HUES6 (cell line): ENCODE results near the gene CRYBG3.

Source experiments
- H3K27ac ChIP-seq: 2 replicates; pipeline ENCODE4 v1.7.0; 2013; ENCODE audit warnings: low read depth, mild to moderate bottlenecking, low read length, inconsistent platforms
- H3K27me3 ChIP-seq: 2 replicates; pipeline ENCODE4 v1.6.1; 2013; ENCODE audit warnings: low read length; ENCODE audit not compliant: control insufficient read depth, insufficient read depth
- H3K36me3 ChIP-seq: 2 replicates; pipeline ENCODE4 v1.6.1; 2013; ENCODE audit warnings: low read length; ENCODE audit not compliant: control insufficient read depth, insufficient read depth
- H3K4me1 ChIP-seq: 2 replicates; pipeline ENCODE4 v1.6.1; 2013; ENCODE audit warnings: low read length; ENCODE audit not compliant: control insufficient read depth, insufficient read depth
- H3K4me3 ChIP-seq: 2 replicates; pipeline ENCODE4 v1.5.1; 2013; ENCODE audit warnings: low read depth, low read length
- H3K9ac ChIP-seq: one replicate; pipeline ENCODE4 v1.6.1; 2013; ENCODE audit warnings: mild to moderate bottlenecking, low read length
- H3K9me3 ChIP-seq: 2 replicates; pipeline ENCODE4 v1.6.1; 2013; ENCODE audit warnings: low read depth, low read length; ENCODE audit not compliant: control insufficient read depth, insufficient read depth

Gene CRYBG3

DNA sequence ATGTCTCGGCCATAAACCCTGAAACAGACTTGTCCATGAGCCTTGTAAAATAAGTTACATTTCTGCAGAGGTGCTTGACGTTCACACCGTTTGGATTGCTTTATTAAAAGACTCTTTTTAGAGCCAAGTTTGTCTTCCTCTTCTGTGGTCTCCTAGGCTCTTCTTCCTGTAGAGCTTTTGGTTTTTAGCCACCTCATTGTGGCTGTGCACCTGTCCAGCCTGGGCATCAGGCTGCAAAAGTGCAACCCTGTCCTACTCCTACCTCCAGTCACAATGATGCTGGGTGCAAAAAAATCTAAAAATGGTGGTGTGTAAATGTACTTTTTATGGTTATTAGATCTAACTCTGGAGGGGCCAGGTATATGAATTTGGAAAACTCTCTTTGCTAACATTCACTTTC, 153.2 kb downstream of the CRYBG3 start:
- no peaks in the 10 kb centered on the region for H3K9me3 ChIP-seq

DNA sequence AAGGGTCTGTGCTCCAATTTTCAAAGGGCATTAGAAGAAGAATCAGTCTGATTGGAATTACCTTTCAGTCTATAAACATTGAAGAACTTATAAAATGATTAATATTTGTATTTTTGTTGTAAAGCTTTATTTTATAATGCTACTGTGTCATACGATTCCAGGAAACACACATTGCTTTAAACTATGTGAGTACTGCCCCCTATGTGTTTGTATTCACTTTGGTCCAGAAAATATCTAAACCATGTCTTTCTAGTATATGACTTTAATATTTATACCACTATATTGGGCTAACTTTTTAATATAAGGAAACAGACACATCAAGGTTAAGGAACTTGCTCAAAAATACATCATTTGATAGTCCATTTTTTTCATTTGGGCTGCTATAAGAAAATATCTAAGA, 153.7 kb downstream of the CRYBG3 start:
- peaks cover 8% of the 10 kb centered on the region for H3K27me3 ChIP-seq
- H3K36me3 ChIP-seq, result no peaks in the 10 kb centered on the region
- H3K9me3 ChIP-seq, result no peaks in the 10 kb centered on the region
- H3K27ac ChIP-seq, result no peak overlapping the region
- H3K4me3 ChIP-seq, result no peak overlapping the region
- H3K4me1 ChIP-seq, result peaks cover 9% of the 10 kb centered on the region
- no peak overlapping the region for H3K9ac ChIP-seq

More for the DNA sequence above, 153.2 kb downstream of the CRYBG3 start:
- peaks cover 9% of the 10 kb centered on the region for H3K4me1 ChIP-seq
- peaks cover 8% of the 10 kb centered on the region for H3K27me3 ChIP-seq
- no peak overlapping the region for H3K9ac ChIP-seq
- no peak overlapping the region for H3K27ac ChIP-seq
- no peaks in the 10 kb centered on the region for H3K36me3 ChIP-seq
- no peak overlapping the region for H3K4me3 ChIP-seq

DNA sequence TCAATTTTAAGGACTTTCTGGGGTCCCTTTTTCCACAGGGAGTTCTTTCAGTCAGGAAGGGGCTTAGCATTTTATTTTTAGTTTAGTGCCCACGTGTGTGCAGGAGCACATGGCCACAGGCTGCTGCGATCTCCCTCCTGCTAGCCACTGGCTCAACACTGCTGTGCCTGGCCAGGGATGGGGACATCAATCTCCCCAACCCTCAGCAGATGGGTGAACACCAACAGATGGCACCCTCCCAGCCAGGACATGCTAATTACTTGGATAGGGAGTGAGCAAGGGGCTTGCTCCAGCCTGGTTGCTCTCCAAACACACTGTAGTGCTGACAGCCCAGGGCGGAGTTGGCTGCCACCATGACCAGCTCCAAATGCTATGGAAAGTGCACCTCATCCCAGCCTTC, 157.8 kb downstream of the CRYBG3 start:
- Histone ChIP-seq H3K27ac (no peak overlapping the region), H3K9me3 (no peaks in the 10 kb centered on the region), H3K4me3 (no peak overlapping the region), H3K4me1 (no peaks in the 10 kb centered on the region; the same call in 1 of the 2 replicates), H3K27me3 (no peaks in the 10 kb centered on the region), H3K36me3 (no peaks in the 10 kb centered on the region), H3K9ac (no peak overlapping the region)

DNA sequence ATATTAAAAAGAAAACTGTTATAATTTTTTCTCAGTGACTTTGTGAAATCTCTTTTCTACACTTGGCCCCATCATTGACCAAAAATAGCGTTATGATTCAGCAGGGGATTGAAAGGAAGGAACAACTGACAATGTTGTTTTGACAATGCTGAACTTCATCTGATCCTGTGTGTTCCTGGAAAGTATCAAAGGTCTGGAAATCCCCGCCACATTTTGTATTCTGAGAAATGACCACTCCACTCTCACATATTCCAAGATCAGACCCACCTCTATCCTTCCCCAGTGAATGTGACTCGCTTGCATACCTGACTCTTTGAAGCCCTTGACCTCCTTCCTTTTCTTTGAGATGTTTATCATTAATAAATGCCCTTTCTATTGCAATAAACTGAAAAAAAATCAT, 160.1 kb downstream of the CRYBG3 start:
- Histone ChIP-seq H3K4me3 (no peak overlapping the region), H3K9me3 (no peaks in the 10 kb centered on the region), H3K4me1 (no peaks in the 10 kb centered on the region; the same call in 1 of the 2 replicates), H3K36me3 (no peaks in the 10 kb centered on the region), H3K9ac (no peak overlapping the region), H3K27ac (no peak overlapping the region), H3K27me3 (no peaks in the 10 kb centered on the region)

DNA sequence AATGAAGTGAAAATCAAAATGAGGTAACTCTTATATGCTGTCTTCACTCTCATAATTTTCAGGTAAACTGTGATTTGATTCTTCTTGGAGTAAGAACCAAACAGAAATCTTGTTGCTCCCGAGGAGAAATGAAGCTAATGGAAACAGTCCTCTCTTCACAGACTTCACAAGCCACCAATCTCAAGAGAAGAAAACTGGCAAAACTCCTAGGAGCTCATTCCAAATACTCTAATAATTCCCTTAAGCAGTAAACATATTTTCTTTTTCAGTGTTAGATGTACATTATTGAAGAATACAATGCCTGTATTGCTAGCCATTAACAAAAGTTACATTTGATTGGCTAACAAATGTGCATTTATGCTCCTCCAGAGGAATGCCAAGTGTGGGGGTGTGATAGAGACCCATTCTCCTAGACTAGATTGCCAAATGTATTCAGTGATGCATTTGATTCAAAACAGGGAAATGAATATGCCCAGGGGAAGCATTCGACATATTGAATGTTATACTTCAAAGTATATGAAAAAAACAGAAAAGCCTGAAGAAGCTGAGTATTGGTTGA, 162.2 kb downstream of the CRYBG3 start:
- no peak overlapping the region for H3K4me3 ChIP-seq
- H3K9me3 ChIP-seq, result no peaks in the 10 kb centered on the region
- H3K27ac ChIP-seq, result no peak overlapping the region
- H3K9ac ChIP-seq, result no peak overlapping the region
- H3K36me3 ChIP-seq, result no peaks in the 10 kb centered on the region
- no peaks in the 10 kb centered on the region; the same call in 1 of the 2 replicates for H3K4me1 ChIP-seq
- no peaks in the 10 kb centered on the region for H3K27me3 ChIP-seq

DNA sequence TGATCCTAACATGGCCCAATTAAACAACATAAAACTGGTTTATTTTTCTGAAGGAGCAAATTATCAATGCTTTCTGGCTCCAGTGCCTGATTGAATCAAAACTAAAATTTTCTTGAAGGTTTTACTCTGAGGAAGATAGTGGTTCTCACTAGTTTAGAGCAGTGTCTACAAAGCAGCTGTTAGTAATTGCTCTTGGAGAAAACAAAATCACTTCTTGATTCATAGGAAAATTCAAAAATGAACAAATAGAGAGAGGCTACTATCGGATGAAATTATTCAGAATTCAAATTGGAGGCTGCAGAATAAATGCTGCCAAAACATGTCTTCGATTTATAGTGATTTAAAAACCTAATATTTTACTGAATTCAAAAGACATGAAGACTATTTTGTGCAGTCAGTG, 165.5 kb downstream of the CRYBG3 start:
- no peaks in the 10 kb centered on the region for H3K27me3 ChIP-seq
- H3K9ac ChIP-seq, result no peak overlapping the region
- H3K4me1 ChIP-seq, result no peaks in the 10 kb centered on the region
- H3K9me3 ChIP-seq, result no peaks in the 10 kb centered on the region
- H3K27ac ChIP-seq, result no peak overlapping the region
- no peak overlapping the region for H3K4me3 ChIP-seq
- no peaks in the 10 kb centered on the region for H3K36me3 ChIP-seq

DNA sequence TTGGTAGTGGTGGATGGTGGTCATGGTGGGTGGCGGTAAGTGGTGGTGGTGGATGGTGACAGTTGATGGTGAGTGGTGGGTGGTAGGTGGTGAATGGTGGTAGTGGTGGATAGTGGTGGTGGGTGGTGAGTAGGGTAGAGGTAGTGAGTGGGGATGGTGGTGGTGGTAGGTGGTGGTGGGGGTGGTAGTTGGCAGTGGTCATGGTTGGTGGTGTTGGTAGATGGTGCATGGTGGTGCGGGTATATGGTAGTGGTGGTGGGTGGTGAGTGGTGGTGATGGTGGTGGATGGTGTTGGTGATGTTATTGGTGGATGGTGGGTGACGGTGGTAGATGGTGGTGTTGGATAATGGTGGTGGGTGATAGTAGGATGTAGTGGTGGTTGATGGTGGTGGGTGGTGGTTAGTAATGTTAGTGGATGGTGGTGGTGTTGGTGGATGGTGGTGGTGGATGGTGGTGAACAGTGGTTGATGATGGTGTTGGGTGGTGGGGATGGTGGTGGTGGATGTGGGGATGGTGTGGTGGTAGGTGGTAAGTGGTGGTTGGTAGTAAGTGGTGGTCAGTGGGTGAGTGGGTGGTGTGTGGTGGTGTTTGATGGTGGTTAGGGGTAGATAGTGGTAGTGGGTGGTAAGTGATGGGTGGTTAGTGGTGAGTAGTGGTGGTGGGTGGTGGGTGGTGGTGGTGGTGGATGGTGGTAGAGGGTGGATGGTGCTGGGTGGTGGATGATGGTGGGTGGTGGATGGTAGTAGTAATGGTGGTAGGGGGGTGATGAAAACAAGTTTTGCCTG, 167.2 kb downstream of the CRYBG3 start:
- Histone ChIP-seq H3K9ac (no peak overlapping the region), H3K4me1 (peaks cover 13% of the 10 kb centered on the region; the same call in 1 of the 2 replicates), H3K4me3 (no peak overlapping the region), H3K27me3 (no peaks in the 10 kb centered on the region), H3K9me3 (no peaks in the 10 kb centered on the region), H3K27ac (no peak overlapping the region), H3K36me3 (no peaks in the 10 kb centered on the region)

DNA sequence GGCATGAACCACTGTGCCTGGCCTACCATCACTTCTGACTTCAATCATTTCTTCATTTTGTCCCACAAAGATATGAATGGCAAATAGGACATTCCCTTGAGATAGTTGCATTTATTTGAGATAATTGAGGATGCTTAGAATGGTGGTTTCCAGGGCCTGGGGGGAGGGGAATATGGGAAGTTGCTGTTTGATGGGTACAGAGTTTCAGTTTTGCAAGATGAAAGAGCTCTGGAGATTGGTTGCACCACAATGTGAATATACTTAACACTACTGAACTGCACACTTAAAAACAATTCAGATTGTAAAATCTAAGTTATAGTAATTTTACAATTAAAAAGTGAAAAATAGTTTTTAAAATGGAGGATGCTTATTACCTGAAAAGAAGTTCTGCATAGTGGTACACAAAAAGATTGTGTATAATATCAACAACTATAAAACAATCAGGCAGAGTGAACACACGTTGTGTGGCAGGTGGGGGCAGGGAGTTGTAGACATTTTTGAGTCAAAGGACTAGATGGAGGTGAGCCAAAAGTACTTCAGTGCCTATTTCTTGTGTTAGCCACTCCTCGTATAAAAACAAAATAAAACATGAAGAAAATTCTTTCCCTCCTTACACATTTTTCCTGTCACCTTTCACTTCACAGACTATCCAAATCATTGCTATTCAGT, 168.9 kb downstream of the CRYBG3 start:
- Histone ChIP-seq H3K9me3 (no peaks in the 10 kb centered on the region), H3K27me3 (no peaks in the 10 kb centered on the region), H3K27ac (no peak overlapping the region), H3K4me1 (peaks cover 14% of the 10 kb centered on the region; the same call in 1 of the 2 replicates), H3K4me3 (no peak overlapping the region), H3K9ac (no peak overlapping the region), H3K36me3 (no peaks in the 10 kb centered on the region)

DNA sequence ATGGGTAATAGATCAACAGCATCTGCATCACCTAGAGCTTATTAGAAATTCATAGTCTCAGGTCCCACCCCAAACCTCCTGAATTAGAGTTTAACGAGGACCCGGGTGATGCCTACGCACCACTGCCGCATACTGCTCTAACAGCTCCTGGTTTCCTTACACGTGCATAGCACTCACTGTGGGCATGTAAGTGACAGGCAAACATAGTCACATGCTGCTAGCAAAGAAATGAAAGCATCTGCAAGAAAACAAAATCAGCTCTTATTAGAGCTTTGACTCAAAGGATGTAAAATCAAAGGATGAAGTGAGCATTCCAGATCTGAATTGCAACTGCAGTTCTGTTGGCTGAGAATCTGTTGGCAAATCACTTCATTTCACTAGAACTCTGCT, 169.5 kb downstream of the CRYBG3 start:
- Histone ChIP-seq H3K4me3 (no peak overlapping the region), H3K4me1 (peaks cover 14% of the 10 kb centered on the region; the same call in 1 of the 2 replicates), H3K27ac (no peak overlapping the region), H3K9me3 (no peaks in the 10 kb centered on the region), H3K36me3 (no peaks in the 10 kb centered on the region), H3K27me3 (no peaks in the 10 kb centered on the region), H3K9ac (no peak overlapping the region)

DNA sequence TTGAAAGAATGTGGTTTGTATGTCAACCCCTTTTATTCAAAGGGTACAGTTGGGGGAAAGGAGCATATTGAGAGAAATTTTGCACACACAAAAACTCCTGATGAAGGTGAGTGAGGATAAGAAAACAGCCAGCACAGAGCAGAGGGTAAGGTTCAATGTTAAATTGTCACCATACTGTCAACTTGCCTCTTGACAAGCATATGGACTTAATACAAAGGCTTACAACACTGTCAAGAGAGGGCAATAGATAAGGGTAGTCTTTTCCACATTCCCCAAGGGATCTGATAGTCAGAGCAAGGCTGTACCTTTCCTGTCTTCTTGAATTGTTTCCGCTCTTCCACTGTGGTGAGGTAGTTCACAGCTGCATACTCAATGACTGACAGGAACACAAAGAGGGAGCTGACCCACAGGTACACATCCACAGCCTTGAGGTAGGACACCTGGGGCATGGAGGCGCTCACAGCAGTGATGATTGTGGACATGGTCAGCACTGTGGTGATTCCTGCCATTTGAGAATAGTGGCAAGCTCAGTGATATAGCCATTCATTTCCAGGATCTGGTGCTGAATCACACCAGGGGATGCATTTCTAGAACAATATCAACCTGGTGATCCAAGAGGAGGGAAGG, 170.8 kb downstream of the CRYBG3 start:
- Histone ChIP-seq H3K27me3 (no peaks in the 10 kb centered on the region), H3K9me3 (no peaks in the 10 kb centered on the region), H3K36me3 (no peaks in the 10 kb centered on the region), H3K27ac (no peak overlapping the region), H3K9ac (no peak overlapping the region), H3K4me3 (no peak overlapping the region), H3K4me1 (peaks cover 14% of the 10 kb centered on the region; the same call in 1 of the 2 replicates)

DNA sequence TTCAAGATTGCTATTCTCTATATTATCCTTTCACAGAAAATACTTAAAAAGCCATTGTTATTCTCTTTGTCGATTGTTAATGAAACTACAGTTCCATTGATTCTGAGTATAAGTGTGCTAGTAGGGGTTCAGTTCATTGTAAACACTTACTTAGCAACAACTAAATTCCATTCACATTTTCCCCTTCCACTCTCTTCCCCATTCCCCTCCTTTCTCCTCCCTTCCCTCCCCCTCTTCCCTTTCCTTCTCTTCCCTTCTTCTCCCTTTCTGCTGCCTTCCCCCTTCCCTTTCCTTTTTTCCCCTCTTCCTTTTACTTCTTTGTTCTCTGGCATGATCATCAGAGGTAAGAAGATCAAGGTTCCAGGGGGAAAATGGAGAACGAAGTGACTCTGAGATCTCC, 171.7 kb downstream of the CRYBG3 start:
- H3K9ac ChIP-seq, result no peak overlapping the region
- no peaks in the 10 kb centered on the region for H3K36me3 ChIP-seq
- peaks cover 14% of the 10 kb centered on the region; the same call in 1 of the 2 replicates for H3K4me1 ChIP-seq
- H3K27me3 ChIP-seq, result no peaks in the 10 kb centered on the region
- H3K4me3 ChIP-seq, result no peak overlapping the region
- H3K9me3 ChIP-seq, result no peaks in the 10 kb centered on the region
- 0 out of 2 replicates have a peak overlapping the region, but pooled peaks have one; percentile 30 for H3K27ac ChIP-seq
